ENCODE data around the gene IGFBP7.

IGFBP7 gene

DNA sequence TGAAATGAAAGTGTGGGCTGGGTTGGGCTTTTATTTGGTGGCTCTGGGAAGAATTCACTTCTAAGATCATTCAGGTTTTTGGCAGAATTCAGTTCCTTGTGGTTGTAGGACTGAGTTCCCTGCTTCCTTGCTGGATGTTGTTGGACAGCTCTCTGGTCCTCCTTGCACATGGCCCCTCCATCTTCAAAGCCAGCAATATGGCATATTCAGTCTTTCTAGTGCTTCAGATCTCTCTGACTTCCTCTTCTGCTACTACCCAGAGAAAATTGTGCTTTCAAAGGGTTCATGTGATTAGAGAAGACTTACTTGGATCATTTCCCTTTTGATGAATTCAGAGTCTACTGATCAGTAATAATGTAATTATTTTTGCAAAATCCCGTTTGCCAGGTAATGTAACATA, 12.8 kb upstream of the IGFBP7 start:
- TF ChIP-seq, protein P1, sequence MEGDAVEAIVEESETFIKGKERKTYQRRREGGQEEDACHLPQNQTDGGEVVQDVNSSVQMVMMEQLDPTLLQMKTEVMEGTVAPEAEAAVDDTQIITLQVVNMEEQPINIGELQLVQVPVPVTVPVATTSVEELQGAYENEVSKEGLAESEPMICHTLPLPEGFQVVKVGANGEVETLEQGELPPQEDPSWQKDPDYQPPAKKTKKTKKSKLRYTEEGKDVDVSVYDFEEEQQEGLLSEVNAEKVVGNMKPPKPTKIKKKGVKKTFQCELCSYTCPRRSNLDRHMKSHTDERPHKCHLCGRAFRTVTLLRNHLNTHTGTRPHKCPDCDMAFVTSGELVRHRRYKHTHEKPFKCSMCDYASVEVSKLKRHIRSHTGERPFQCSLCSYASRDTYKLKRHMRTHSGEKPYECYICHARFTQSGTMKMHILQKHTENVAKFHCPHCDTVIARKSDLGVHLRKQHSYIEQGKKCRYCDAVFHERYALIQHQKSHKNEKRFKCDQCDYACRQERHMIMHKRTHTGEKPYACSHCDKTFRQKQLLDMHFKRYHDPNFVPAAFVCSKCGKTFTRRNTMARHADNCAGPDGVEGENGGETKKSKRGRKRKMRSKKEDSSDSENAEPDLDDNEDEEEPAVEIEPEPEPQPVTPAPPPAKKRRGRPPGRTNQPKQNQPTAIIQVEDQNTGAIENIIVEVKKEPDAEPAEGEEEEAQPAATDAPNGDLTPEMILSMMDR (IDR thresholded peaks at IDR 0.05), result no peak
- Histone ChIP-seq H3K4me3 (ENCODE audit: low read depth in 1 of 2, low read length in 1 of 2) (no peak overlapping the region), H3K36me3 (no peaks in the 10 kb centered on the region), H3K27ac (no peak overlapping the region), H3K9me3 (no peaks in the 10 kb centered on the region), H3K4me1 (ENCODE audit: control insufficient read depth in 1 of 2, insufficient read depth in 1 of 2, low read depth in 1 of 2, low read length in 1 of 2) (no peaks in the 10 kb centered on the region), H3K27me3 (no peaks in the 10 kb centered on the region)

DNA sequence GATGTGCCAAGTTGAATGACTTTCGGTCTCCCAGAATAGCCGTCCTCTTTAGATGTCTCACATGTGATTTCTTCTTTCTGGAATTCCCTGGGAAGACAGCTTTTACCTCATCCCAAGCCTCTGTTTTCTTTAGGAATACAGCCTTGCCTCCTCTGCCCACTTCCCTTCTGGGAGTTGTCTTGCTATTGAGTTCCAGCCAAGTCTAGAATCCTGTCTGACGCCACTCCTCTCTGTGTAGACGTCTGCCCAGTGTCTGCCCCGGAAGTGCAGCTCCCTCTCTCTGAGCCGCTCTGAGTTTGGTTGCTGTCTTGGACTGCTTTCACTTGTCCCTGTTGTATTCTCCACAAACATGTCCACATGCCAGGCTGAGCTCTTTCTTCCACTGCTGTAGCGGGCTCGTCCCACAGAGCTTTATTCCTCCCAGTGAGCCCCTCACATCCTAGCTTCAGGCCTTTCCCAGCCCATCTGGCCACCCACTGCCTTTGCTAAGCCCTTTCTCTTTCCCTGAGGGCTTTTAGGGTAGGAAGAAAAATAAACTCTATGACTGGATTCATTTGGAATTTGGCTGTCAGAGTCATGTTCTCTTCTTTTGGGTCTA, 9.0 kb upstream of the IGFBP7 start:
- Histone ChIP-seq H3K36me3 (no peaks in the 10 kb centered on the region), H3K4me1 (ENCODE audit: control insufficient read depth in 1 of 2, insufficient read depth in 1 of 2, low read depth in 1 of 2, low read length in 1 of 2) (no peaks in the 10 kb centered on the region), H3K9me3 (no peaks in the 10 kb centered on the region), H3K27me3 (no peaks in the 10 kb centered on the region), H3K4me3 (ENCODE audit: low read depth in 1 of 2, low read length in 1 of 2) (no peak overlapping the region), H3K27ac (no peak overlapping the region)
- TF ChIP-seq, protein P1 (IDR thresholded peaks at IDR 0.05), result no peak

DNA sequence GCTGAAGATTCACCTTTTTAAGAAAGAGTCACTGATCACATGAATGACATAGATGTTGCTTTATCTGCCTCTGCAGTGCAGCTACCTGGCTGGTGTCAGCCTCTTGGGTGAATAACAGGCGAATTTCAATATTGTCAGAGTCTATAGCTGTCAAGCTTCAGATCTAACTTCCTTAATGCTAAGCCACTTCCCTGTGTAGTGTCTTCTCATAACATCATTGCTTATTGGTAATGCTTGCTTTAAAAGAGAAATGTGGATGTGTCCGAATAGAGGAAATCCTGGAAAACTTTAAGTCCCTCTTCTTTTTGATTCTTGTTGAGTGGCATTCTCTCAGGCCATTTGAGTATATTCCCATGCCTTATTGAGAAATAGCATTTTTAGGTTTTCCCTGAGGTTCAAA, 7.3 kb upstream of the IGFBP7 start:
- no peaks in the 10 kb centered on the region for H3K36me3 ChIP-seq
- H3K4me3 ChIP-seq (ENCODE audit: low read depth in 1 of 2, low read length in 1 of 2), result no peak overlapping the region
- no peak overlapping the region for H3K27ac ChIP-seq
- no peaks in the 10 kb centered on the region for H3K27me3 ChIP-seq
- peaks cover 4 to 5% of the 10 kb centered on the region in 2 experiments for H3K4me1 ChIP-seq (ENCODE audit: control insufficient read depth in 1 of 2, insufficient read depth in 1 of 2, low read depth in 1 of 2, low read length in 1 of 2)
- no peaks in the 10 kb centered on the region for H3K9me3 ChIP-seq
- TF ChIP-seq, protein P1 (IDR thresholded peaks at IDR 0.05), result no peak

- H3K36me3 ChIP-seq, result no peaks in the 10 kb centered on the region
- no peak overlapping the region for H3K27ac ChIP-seq
- H3K4me1 ChIP-seq (ENCODE audit: control insufficient read depth in 1 of 2, insufficient read depth in 1 of 2, low read depth in 1 of 2, low read length in 1 of 2), result peaks cover 17% of the 10 kb centered on the region in 2 experiments
- H3K9me3 ChIP-seq, result no peaks in the 10 kb centered on the region
- TF ChIP-seq, protein P1 (IDR thresholded peaks at IDR 0.05), result no peak
- no peak overlapping the region for H3K4me3 ChIP-seq (ENCODE audit: low read depth in 1 of 2, low read length in 1 of 2)
- no peaks in the 10 kb centered on the region for H3K27me3 ChIP-seq
Measured at GRCh38 chr4:57116245-57116644, 6.1 kb upstream of the IGFBP7 start.

DNA sequence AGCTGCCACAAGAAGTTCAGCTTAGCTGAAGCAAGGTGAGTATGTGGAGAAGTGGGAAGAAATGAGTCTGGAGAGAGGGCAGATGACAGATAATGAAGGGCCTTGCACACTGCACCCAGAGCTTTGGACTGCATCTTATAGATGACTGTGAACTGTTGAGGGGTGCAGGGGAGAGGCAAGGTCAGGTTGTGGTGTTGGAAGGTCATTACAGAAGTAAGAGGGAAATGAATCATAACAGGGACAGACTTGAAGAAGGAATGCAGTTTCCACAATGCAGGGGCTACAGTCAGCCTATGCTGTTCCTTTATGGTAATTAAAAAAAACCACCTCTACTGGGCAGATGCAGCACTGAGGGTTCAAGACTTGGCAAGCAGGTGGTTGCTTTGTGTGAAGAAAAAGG, 4.8 kb upstream of the IGFBP7 start:
- peaks cover 23 to 24% of the 10 kb centered on the region in 2 experiments for H3K4me1 ChIP-seq (ENCODE audit: control insufficient read depth in 1 of 2, insufficient read depth in 1 of 2, low read depth in 1 of 2, low read length in 1 of 2)
- H3K36me3 ChIP-seq, result no peaks in the 10 kb centered on the region
- H3K4me3 ChIP-seq (ENCODE audit: low read depth in 1 of 2, low read length in 1 of 2), result no peak overlapping the region
- H3K27ac ChIP-seq, result no peak overlapping the region
- TF ChIP-seq, protein P1 (IDR thresholded peaks at IDR 0.05), result no peak
- no peaks in the 10 kb centered on the region for H3K27me3 ChIP-seq
- no peaks in the 10 kb centered on the region for H3K9me3 ChIP-seq
